ELF-1 (cell line): ENCODE measurements around the gene FHL1.

Experiments used
- DNase-seq: peaks from one replicate; pipeline ENCODE4 v3.0.0-alpha.2; 2016; ENCODE audit warnings: low read depth, low spot score

FHL1 gene

GRCh38 chrX:136251041-136251991 lies 104.0 kb downstream of the FHL1 start, which contains the start of gene MAP7D3:
TSS of gene MAP7D3 (minus strand) at chrX:136251400. CDS start at chrX:136251358, 42 bp downstream.
- DNase-seq: peak; percentile 73

DNA sequence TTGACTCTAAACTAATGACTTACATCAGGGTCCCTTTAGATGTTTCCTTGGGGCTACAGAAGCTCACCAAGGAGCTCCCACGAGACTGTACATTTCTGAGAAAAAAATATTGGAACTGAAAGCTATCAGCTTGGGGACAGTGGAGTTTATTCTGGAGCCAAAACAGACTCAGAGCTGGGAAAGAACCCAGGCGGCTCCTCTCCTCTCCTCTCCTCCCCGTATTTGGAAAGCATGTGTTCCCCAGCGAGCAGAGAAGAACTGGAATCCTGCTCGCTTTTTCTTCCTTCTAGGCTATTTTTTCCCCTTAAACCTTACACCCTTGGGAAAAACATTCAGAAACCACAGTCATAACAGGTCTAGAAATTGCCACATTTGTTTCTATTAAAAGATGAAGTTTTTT lies 108.2 kb downstream of the FHL1 start:
- DNase-seq: no peak

- DNase-seq: no peak
Measured at GRCh38 chrX:136256026-136256425, 108.7 kb downstream of the FHL1 start.

- no peak for DNase-seq
Measured at GRCh38 chrX:136258951-136259350, 111.6 kb downstream of the FHL1 start.

- no peak for DNase-seq
Measured at GRCh38 chrX:136259543-136259942, 112.2 kb downstream of the FHL1 start.

DNA sequence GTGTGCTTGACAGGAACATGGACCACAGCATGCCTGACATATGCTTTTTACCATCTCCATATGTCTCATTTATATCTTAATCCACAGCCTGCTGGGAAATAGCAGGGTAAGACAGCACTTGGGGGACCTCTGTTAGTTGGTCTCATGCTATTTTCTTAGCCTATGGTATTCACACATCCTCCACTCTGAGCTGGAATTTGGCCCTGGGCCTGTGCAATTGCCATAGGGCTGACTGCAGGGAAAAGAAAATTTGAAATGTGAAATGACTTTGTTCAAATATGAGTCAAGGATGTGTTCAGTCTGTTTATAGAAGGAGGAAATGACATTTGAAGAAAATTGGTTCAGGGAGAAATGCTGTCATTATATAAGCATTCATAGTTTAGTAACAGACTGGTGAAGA lies 113.4 kb downstream of the FHL1 start:
- no peak for DNase-seq
